IMR-90 (cell line): Measurements from ENCODE around the gene SLC16A14. TPM values are rescaled to one million over a fixed set of nuclear protein-coding genes. Genes with fewer than 3 reads are reported as not detected.

Source experiments
- ATAC-seq: fragments of 200-7000 bp; cut with Tn5 transposase; 2 replicates; pipeline ENCODE4 v1.9.1; 2020; ENCODE audit warnings: low read depth, mild to moderate bottlenecking, moderate library complexity
- BruUV-seq: library from RNA; stranded (reverse); fragments of 400-500 nt; replicated peaks from 2 replicates; lab custom pipeline; 2021; lab: Mats Ljungman, UMichigan
- CTCF ChIA-PET: fragments of 300-600 bp; formaldehyde crosslinking; extraction: SDS; loops from one replicate; lab custom pipeline; 2021; ENCODE audit warnings: antibody characterized with exemption; lab: Yijun Ruan, JAX
- POLR2A ChIA-PET: fragments of 300-600 bp; sonication (Branson Sonifier 250); formaldehyde crosslinking; loops from one replicate; lab custom pipeline; 2022; ENCODE audit warnings: antibody characterized with exemption; ENCODE audit not compliant: unreplicated experiment; lab: Charles Lee
- DNase-seq: peaks from one replicate; pipeline ENCODE4 v3.0.0; 2013
- H2AFZ ChIP-seq: replicated peaks from 2 replicates; pipeline ENCODE3; 2013; ENCODE audit warnings: low read length, mild to moderate bottlenecking; ENCODE audit not compliant: poor library complexity
- H2AK5ac ChIP-seq: 2 replicates; pipeline ENCODE4 v1.6.1; 2013; ENCODE audit warnings: low read depth, low read length, inconsistent platforms
- H2AK9ac ChIP-seq: replicated peaks from 2 replicates; pipeline ENCODE3; 2013; ENCODE audit warnings: mild to moderate bottlenecking, low read depth, low read length, moderate library complexity; ENCODE audit not compliant: poor library complexity
- H2BK120ac ChIP-seq: 2 replicates; pipeline ENCODE4 v1.6.1; 2013; ENCODE audit warnings: low read depth, low read length, inconsistent platforms
- H2BK15ac ChIP-seq: 3 replicates; pipeline ENCODE4 v1.6.1; 2013; ENCODE audit warnings: low read depth, low read length, inconsistent platforms
- H2BK20ac ChIP-seq: 2 replicates; pipeline ENCODE4 v1.6.1; 2013; ENCODE audit warnings: low read depth, mild to moderate bottlenecking, inconsistent platforms, low read length, moderate library complexity
- H2BK5ac ChIP-seq: 2 replicates; pipeline ENCODE4 v1.6.1; 2013; ENCODE audit warnings: mild to moderate bottlenecking, low read depth, low read length, inconsistent platforms; ENCODE audit not compliant: poor library complexity, severe bottlenecking
- H3K14ac ChIP-seq: replicated peaks from 2 replicates; pipeline ENCODE4 v1.6.1; 2013; ENCODE audit warnings: low read depth, low read length, inconsistent platforms
- H3K18ac ChIP-seq: 2 replicates; pipeline ENCODE4 v1.6.1; 2013; ENCODE audit warnings: low read depth, low read length, control low read depth
- H3K23ac ChIP-seq: 2 replicates; pipeline ENCODE4 v1.6.1; 2013; ENCODE audit warnings: low read depth, low read length, inconsistent platforms
- H3K27ac ChIP-seq: 2 replicates; pipeline ENCODE4 v1.5.1; 2013; ENCODE audit warnings: mild to moderate bottlenecking, control low read depth, low read length; ENCODE audit not compliant: insufficient read depth
- H3K27me3 ChIP-seq: 2 replicates; pipeline ENCODE4 v1.6.1; 2013; ENCODE audit warnings: low read length; ENCODE audit not compliant: control insufficient read depth, insufficient read depth
- H3K36me3 ChIP-seq: 2 replicates; pipeline ENCODE4 v1.6.1; 2013; ENCODE audit warnings: low read length, mixed read lengths; ENCODE audit not compliant: control insufficient read depth, insufficient read depth
- H3K4ac ChIP-seq: 2 replicates; pipeline ENCODE4 v1.6.1; 2013; ENCODE audit warnings: low read depth, low read length, inconsistent platforms
- H3K4me1 ChIP-seq: 2 replicates; pipeline ENCODE4 v1.6.1; 2013; ENCODE audit warnings: low read length, mixed read lengths; ENCODE audit not compliant: control insufficient read depth, insufficient read depth
- H3K4me2 ChIP-seq: 2 replicates; pipeline ENCODE4 v1.6.1; 2013; ENCODE audit warnings: low read depth, mild to moderate bottlenecking, control low read depth, low read length, moderate library complexity
- H3K4me3 ChIP-seq: 2 replicates; pipeline ENCODE4 v1.5.1; 2013; ENCODE audit warnings: low read depth, mild to moderate bottlenecking, control low read depth, low read length, moderate library complexity; ENCODE audit not compliant: insufficient read depth
- H3K56ac ChIP-seq: 2 replicates; pipeline ENCODE4 v1.6.1; 2013; ENCODE audit warnings: low read length, inconsistent platforms; ENCODE audit not compliant: insufficient read depth; ENCODE audit errors: extremely low read depth
- H3K79me1 ChIP-seq, 2 experiments: 2 replicates each; pipeline ENCODE4 v1.6.1; 2013; ENCODE audit warnings: low read length in 2 of 2, inconsistent platforms in 1 of 2, low read depth in 1 of 2
- H3K9ac ChIP-seq: 2 replicates; pipeline ENCODE4 v1.6.1; 2013; ENCODE audit warnings: low read depth, low read length, control low read depth
- H3K9me1 ChIP-seq: 2 replicates; pipeline ENCODE4 v1.6.1; 2013; ENCODE audit warnings: low read length, inconsistent platforms; ENCODE audit not compliant: insufficient read depth
- H3K9me3 ChIP-seq: 2 replicates; pipeline ENCODE4 v1.6.1; 2013; ENCODE audit warnings: low read length; ENCODE audit not compliant: control insufficient read depth, insufficient read depth
- H4K20me1 ChIP-seq: 2 replicates; pipeline ENCODE4 v1.6.1; 2013; ENCODE audit warnings: low read length, inconsistent platforms; ENCODE audit not compliant: insufficient read depth
- H4K5ac ChIP-seq: 2 replicates; pipeline ENCODE4 v1.6.1; 2013; ENCODE audit warnings: mild to moderate bottlenecking, low read depth, low read length, control low read depth
- H4K8ac ChIP-seq, 2 experiments: 2 replicates each; pipeline ENCODE4 v1.6.1; 2013; ENCODE audit warnings: low read depth in 2 of 2, low read length in 2 of 2, control low read depth in 1 of 2, inconsistent platforms in 1 of 2
- H4K91ac ChIP-seq: 2 replicates; pipeline ENCODE4 v1.6.1; 2013; ENCODE audit warnings: low read depth, low read length, inconsistent platforms; ENCODE audit not compliant: insufficient read depth
- BHLHE40 ChIP-seq: fragments of 150-350 bp; IDR thresholded peaks from 2 replicates; pipeline ENCODE4 v1.6.1; 2016; ENCODE audit warnings: mild to moderate bottlenecking, low read depth, low read length
- CEBPB ChIP-seq: IDR thresholded peaks from 2 replicates; pipeline ENCODE4 v1.6.1; 2012; ENCODE audit warnings: low read depth, low read length, improper control_type of control experiment
- MAFK ChIP-seq: IDR thresholded peaks from 2 replicates; pipeline ENCODE4 v1.6.1; 2012; ENCODE audit warnings: low read depth, low read length, improper control_type of control experiment
- NFE2L2 ChIP-seq: fragments of 150-350 bp; IDR thresholded peaks from 2 replicates; pipeline ENCODE4 v1.6.1; 2016; ENCODE audit warnings: low read depth, mild to moderate bottlenecking, low read length
- POLR2A ChIP-seq: IDR thresholded peaks from 2 replicates; pipeline ENCODE4 v1.6.1; 2012; ENCODE audit warnings: mild to moderate bottlenecking, low read depth, low read length
- RAD21 ChIP-seq: IDR thresholded peaks from 2 replicates; pipeline ENCODE4 v1.6.1; 2012; ENCODE audit warnings: low read length, improper control_type of control experiment
- SMC3 ChIP-seq: fragments of 150-350 bp; IDR thresholded peaks from 2 replicates; pipeline ENCODE4 v1.6.1; 2016; ENCODE audit warnings: low read depth, mild to moderate bottlenecking, antibody characterized with exemption, low read length, moderate library complexity
- WGBS, 2 experiments: methylation state at CpG; one replicate each; pipeline versions ENCODE4 v1.1.5 to v1.1.7; 2013; ENCODE audit warnings: missing lambda C conversion rate in 2 of 2; ENCODE audit not compliant: insufficient read length in 1 of 2; ENCODE audit errors: extremely low coverage in 2 of 2; 5-methylcytosine and 5-hydroxymethylcytosine counted together
- dilution Hi-C: fragments of 300-500 bp; cut with HindIII; formaldehyde crosslinking; loops from one replicate; pipeline ENCODE4 v1.14.3; 2018; ENCODE audit warnings: low sequenced_read_pairs; ENCODE audit not compliant: unreplicated experiment
- in situ Hi-C: fragments of 300-500 bp; cut with MboI; formaldehyde crosslinking; loops from 3 replicates; pipeline ENCODE4 v1.14.3; 2019; ENCODE audit warnings: low sequenced_read_pairs, inconsistent platforms, mixed read lengths
- intact Hi-C: fragments of 100-400 bp; cut with micrococcal nuclease; formaldehyde crosslinking; loops from 2 replicates; pipeline ENCODE4 v1.10.0; 2022
- polyA plus RNA-seq, 3 experiments: library from polyadenylated mRNA; depleted of rRNA; stranded (reverse); fragments of >200 nt; gene quantifications; 2 replicates each; pipeline ENCODE4 v1.2.3, GENCODE V29; 2012; ENCODE audit warnings: low replicate concordance in 1 of 3
- total RNA-seq: library from RNA; depleted of rRNA; stranded (reverse); fragments of >200 nt; gene quantifications from 2 replicates; pipeline ENCODE4 v1.2.3, GENCODE V29; 2012
- TF ChIP-seq, protein P1 (sequence below): conservative IDR thresholded peaks from 2 replicates; pipeline ENCODE4 v1.5.1; 2012; ENCODE audit warnings: mild to moderate bottlenecking, low read depth, low read length, improper control_type of control experiment
- TF ChIP-seq, protein P2 (sequence below): fragments of 150-350 bp; IDR thresholded peaks from 2 replicates; pipeline ENCODE4 v1.6.1; 2017; ENCODE audit warnings: mild to moderate bottlenecking, antibody characterized with exemption, low read length, low read depth

The SLC16A14 gene
- total and polyA plus RNA-seq, 2 of the 4 experiments (the other 2 are of a cell fraction): 0.79 to 0.90 TPM

DNA sequence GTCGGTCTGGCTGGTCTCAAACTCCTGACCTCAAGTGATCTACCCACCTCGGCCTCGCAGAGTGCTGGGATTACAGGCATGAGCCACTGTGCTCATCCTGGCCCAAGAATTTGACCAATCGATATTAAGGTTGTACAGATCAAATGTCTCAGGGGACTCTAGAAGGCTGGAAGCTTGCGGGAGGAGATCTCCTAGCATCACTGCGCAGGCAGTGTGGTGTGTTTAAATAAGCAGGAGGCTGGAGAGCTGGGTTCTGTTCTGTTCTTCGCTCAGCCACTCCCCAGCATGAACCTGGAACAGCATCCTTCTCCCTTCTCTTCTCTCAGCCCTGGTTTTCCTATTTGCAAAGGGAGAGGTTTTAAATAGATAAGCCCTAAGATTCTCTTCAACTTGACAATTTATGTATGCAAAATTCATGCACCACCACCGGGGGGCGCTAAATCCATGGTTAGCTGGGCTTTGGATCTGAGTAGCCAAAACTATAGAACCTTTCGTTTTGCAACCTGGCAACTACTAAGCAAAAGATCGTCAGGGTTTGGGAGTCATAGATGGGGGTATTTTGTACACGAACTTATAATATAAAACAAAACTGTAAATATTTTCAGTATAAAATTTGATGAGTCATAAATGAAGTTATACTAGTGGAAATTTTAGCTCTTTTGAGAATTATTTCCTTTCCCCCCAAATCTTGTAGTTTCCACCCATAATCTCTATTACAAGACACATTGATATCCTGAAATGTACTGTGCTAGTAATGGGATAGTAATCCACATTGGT lies 60.6 kb downstream of the SLC16A14 start:
- no peak overlapping the region for H3K14ac ChIP-seq
- no peak overlapping the region for H3K23ac ChIP-seq
- no peaks in the 10 kb centered on the region for H3K36me3 ChIP-seq
- no peak overlapping the region for H2AFZ ChIP-seq
- DNase-seq (peak; percentile 71), ATAC-seq (peak; percentile 52)
- no peak overlapping the region for H4K91ac ChIP-seq
- no TSS peak for BruUV-seq
- no peaks in the 10 kb centered on the region for H3K79me1 ChIP-seq
- no peak overlapping the region for H4K5ac ChIP-seq
- no peak overlapping the region for H3K4me2 ChIP-seq
- H3K27ac ChIP-seq: no peak overlapping the region
- TF ChIP-seq, protein P1, sequence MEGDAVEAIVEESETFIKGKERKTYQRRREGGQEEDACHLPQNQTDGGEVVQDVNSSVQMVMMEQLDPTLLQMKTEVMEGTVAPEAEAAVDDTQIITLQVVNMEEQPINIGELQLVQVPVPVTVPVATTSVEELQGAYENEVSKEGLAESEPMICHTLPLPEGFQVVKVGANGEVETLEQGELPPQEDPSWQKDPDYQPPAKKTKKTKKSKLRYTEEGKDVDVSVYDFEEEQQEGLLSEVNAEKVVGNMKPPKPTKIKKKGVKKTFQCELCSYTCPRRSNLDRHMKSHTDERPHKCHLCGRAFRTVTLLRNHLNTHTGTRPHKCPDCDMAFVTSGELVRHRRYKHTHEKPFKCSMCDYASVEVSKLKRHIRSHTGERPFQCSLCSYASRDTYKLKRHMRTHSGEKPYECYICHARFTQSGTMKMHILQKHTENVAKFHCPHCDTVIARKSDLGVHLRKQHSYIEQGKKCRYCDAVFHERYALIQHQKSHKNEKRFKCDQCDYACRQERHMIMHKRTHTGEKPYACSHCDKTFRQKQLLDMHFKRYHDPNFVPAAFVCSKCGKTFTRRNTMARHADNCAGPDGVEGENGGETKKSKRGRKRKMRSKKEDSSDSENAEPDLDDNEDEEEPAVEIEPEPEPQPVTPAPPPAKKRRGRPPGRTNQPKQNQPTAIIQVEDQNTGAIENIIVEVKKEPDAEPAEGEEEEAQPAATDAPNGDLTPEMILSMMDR: peak; percentile 88
- TF ChIP-seq POLR2A: peak; percentile 34; the same call in 1 of the 2 replicates
- peak; percentile 51 for TF ChIP-seq MAFK
- TF ChIP-seq CEBPB: 0 out of 2 replicates have a peak, but pooled peaks have one; percentile 4
- TF ChIP-seq RAD21: peak; percentile 88
- peak; percentile 80 for TF ChIP-seq SMC3
- TF ChIP-seq, protein P2, sequence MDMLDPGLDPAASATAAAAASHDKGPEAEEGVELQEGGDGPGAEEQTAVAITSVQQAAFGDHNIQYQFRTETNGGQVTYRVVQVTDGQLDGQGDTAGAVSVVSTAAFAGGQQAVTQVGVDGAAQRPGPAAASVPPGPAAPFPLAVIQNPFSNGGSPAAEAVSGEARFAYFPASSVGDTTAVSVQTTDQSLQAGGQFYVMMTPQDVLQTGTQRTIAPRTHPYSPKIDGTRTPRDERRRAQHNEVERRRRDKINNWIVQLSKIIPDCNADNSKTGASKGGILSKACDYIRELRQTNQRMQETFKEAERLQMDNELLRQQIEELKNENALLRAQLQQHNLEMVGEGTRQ: no peak
- TF ChIP-seq BHLHE40: no peak
- TF ChIP-seq NFE2L2: peak; percentile 55; the same call in 1 of the 2 replicates
- CTCF ChIA-PET: interaction anchor here (0.5 to 2.7 kb wide), 11 partner anchors 8 to 305 kb away, joined by 3 to 19 read pairs (median 4); partner anchors contain the start of gene SLC16A14
- no peak overlapping the region for H3K9ac ChIP-seq
- no peak overlapping the region for H2BK15ac ChIP-seq
- H3K56ac ChIP-seq: no peak overlapping the region
- no peak overlapping the region for H3K18ac ChIP-seq
- dilution Hi-C loops: no loop called here
- intact Hi-C loops: loop anchor here (1.0 to 5.0 kb wide), 4 partner anchors 60 to 789 kb away; partner anchors contain the start of gene SLC16A14
- H2AK9ac ChIP-seq: no peak overlapping the region
- no peak overlapping the region for H2BK20ac ChIP-seq
- no peak overlapping the region for H4K8ac ChIP-seq
- H3K27me3 ChIP-seq: no peaks in the 10 kb centered on the region
- H3K4ac ChIP-seq: no peak overlapping the region
- peaks cover 15% of the 10 kb centered on the region for H3K4me1 ChIP-seq
- peaks cover 16% of the 10 kb centered on the region for H3K9me1 ChIP-seq
- no peak overlapping the region for H2AK5ac ChIP-seq
- no peak overlapping the region for H2BK120ac ChIP-seq
- H3K9me3 ChIP-seq: no peaks in the 10 kb centered on the region
- WGBS, 2 experiments: no CpG with 5 or more reads among the region's 12 CpGs
- in situ Hi-C loops: loop anchor here (5.0 to 25.0 kb wide), 3 partner anchors 154 to 804 kb away; no protein-coding TSS in a partner anchor
- POLR2A ChIA-PET: no interaction called here
- H3K4me3 ChIP-seq: no peak overlapping the region
- no peaks in the 10 kb centered on the region; the same call in 1 of the 2 replicates for H4K20me1 ChIP-seq
- no peak overlapping the region for H2BK5ac ChIP-seq
